HG02798 (cell line): ENCODE results near the gene KCNJ10.
A peak's percentile ranks its signal among the peaks of the same experiment; 100 is the strongest.

Experiments used
- ATAC-seq: cut with Tn5 transposase; IDR thresholded peaks from one replicate; pipeline ENCODE4 v1.9.1; 2021; ENCODE audit warnings: mild to moderate bottlenecking; ENCODE audit not compliant: unreplicated experiment, poor library complexity

The KCNJ10 gene

GRCh38 chr1:160085686-160086455 is 15.9 kb upstream of the KCNJ10 start:
- ATAC-seq: no peak

DNA sequence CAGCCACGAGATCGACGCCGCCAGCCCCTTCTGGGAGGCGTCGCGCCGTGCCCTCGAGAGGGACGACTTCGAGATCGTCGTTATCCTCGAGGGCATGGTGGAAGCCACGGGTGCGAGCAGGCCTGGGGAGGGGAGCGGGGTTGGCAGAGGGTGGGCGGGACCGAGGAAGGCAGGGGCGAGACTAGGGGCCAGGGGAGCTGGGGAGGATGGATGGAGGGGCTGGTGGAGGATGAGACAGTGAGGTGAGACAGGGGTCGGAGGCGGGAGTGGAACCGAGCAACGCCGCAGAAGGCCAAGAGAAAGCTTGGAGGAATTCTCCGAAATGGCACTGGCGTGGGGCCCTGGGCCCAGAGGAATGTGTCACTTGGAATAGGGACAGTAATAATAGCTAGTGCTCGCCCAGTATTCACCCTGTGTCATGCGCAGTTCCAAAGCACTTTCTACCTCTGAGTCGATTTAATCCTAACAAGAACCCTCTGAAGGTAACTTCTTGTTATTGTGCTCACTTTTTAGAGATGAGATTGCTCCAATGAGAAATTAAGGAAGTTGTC is 14.9 kb upstream of the KCNJ10 start:
- ATAC-seq: no peak

- ATAC-seq: peak; percentile 73
These were observed 14.2 kb upstream of the KCNJ10 start for GRCh38 chr1:160083968-160084770.

DNA sequence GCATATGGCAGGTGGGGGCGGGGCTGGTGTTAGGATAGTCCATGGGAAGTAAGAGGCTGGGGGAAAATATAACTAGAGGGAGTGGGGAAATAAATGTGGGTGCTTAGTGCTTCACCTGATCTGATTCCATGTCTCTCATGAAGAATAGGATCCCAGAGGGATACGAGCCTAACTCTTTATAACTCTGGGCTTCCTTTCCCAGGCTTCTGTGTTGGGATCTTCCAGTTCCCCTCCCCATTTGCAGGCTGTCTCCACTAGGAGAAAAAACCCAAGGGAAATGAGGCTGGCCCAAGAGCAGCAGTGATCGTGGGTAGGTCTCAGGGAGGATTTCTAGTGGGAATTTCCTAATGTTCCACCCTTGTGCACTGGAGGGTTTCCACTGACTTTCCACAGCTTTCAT is 13.0 kb upstream of the KCNJ10 start:
- ATAC-seq: no peak

GRCh38 chr1:160082487-160082886 is 12.5 kb upstream of the KCNJ10 start:
- no peak for ATAC-seq

DNA sequence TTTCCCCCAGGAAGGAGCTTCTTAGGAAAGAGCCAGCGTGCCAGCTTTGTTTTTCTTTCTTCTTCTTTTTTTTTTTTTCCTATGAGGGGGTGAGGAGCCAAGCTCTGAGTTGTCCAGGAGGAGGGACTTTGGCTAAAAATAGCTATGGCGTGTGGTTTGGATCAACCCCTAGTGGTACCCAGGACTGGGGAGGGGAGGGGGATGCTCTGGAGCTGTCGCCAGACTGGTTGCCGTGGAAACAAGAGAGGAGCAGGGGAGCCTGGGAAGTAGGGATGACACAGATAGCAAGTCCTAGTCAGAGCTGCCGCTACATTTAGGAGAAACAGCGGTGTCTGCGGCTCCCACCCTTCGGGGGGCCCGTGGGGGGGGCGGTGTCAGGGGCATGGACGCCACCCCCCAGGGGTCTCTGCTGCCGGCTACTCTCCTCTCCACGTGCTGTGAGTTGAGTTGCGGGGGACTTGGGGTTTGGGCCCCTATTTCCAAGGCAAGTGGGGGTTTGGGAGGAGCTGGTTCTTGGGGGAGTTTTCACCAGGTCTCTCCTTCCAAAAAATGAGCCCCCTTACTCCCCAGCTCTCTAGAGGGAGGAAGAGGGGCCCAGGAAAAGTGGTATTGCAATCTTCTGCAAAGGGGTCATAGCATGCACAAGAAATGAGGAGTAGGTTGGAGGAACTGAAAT is 11.4 kb upstream of the KCNJ10 start, which contains the start of gene KCNJ9:
Gene KCNJ9, plus strand, starts transcription at position 278 of the 676 bp plus-strand sequence. CDS start 2,493 bp downstream, outside the sequence.
- ATAC-seq: no peak

- ATAC-seq: no peak
These were observed 10.6 kb upstream of the KCNJ10 start for GRCh38 chr1:160080381-160081100.

GRCh38 chr1:160079448-160079847 is 9.5 kb upstream of the KCNJ10 start:
- ATAC-seq: no peak

GRCh38 chr1:160078512-160079195 is 8.7 kb upstream of the KCNJ10 start:
- ATAC-seq: no peak

DNA sequence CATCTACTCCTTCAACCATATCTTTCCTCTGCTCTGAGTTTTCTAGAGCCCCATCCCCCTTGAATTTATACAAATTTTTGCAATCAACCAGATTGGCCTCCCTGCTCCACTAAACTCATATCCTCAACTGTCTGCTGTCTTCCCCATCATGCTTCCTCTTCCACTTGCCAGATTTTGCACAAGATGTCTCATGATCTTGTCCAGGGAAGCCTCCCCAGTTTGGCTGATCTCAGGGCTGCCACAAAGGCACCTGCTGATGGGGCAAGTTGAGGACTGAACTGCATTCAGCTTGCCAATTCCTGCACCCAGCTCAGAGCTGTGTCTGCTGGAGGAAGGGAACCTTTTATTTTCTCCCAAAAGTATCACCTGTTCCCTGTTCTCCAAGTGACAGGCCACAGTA is 7.5 kb upstream of the KCNJ10 start:
- no peak for ATAC-seq

- ATAC-seq: no peak
These were observed 6.3 kb upstream of the KCNJ10 start for GRCh38 chr1:160076295-160076694.

DNA sequence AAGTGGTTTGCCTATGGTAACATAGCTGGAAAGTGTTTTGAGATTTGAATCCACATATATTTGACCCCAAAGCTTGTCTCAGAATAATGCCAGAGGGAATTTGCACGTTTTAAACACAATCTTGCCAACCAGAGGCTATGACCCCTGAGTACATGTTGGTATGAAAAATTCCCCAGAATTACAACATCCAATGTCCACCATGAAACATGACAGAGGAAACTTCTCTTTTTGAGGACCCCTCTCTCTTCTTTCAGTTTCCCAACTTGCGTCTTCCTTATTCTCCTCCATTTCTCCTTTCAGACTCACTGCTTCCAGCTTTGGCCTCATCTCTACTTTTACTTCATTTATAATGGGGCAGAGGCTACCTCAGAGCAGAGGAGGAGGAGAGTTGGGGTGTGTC is 5.9 kb upstream of the KCNJ10 start:
- no peak for ATAC-seq

DNA sequence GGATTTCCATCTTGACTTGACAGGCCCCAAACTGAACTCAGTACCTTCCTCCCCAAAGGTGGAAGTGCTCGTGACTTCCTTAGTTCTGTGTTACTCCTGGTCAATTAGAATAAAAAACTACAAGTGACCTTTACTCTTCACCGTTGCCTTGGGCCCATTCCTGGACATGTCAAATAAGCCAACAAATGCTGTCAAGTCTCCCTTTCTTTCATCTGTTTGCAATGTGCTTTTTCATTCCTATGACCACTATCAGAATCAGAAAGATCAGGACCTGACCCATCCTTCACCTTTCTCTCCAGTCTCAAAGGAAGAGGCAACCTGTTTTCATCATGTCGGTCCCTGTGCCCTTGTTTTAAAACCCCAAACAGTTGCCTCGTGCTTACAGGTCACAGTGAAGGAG is 4.9 kb upstream of the KCNJ10 start:
- ATAC-seq: no peak

DNA sequence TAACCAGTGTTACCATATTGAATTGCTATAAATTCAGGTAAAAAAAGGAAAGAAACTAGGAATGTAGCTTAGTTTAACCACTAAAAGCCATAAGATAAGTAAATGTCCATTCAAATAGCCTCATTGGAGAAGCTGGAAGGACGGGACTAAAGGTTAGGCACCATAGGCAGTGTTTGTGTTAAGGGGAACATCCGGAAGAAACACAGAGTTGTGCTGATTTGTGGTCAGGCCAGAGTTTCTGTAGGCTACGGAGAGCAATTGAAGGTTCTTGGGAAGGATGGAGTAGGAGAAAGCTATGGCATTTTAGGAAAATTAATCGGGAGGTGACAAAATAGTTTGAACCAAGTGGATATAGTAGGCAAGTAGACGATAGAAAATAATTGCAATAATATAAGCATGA is 1.3 kb upstream of the KCNJ10 start:
- no peak for ATAC-seq

DNA sequence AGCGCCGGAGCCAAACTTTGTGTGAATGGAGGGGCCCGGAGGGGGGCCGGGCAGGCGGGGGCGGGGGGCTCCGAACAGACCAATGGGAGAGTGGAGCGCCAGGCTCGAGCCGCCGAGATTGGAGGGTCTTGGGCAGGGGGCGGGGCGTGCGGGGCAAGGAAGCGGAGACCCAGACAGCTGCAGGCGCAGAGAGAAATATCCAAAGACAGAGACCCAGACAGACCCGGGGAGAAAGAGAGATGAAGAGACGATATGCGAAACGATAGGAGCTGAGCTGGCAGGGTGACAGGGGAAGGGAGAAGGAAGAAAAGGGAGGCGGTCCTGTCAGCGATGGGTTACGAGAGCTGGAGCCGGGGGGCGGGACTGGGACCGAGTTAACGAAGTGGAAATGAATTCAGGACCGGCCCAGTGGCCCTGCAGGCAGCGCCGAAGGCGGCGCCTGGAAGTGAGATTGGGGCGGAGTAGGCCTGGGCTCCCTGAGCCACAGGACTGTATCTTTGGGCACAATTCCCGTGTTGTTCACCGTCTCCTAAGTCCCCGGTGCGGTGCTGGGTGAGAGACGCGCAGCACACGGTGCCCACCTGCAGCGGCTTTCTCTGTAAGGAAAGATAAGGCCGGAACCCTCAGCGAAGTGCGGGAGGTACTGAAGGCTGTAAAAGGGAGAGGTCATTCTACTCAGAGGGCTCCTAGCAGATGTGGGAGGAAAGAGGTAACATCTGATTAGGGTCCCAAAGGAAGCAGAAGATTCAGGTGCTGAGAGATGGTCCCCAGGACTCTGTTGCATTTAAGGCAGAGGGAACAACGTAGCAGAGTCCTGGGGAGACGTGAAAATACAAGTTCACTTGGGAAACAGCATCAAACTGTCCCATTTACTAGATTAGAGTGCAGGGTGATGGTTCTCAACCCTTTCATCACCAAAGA is 543 bp upstream of the KCNJ10 start:
- ATAC-seq: peak; percentile 51

- no peak for ATAC-seq
These were observed 1.7 kb downstream of the KCNJ10 start for GRCh38 chr1:160068225-160068624.

- no peak for ATAC-seq
These were observed 2.9 kb downstream of the KCNJ10 start for GRCh38 chr1:160066829-160067745.
